GM18861 (cell line): Measurements from ENCODE around the gene ATRNL1.
A peak's percentile ranks its signal among the peaks of the same experiment; 100 is the strongest.
"Not testable (repeated sequence)": the region's sequence is repeated elsewhere in the genome, so short reads cannot be mapped to it uniquely, and the experiment has no call there.

ENCODE experiments used
- ATAC-seq: cut with Tn5 transposase; IDR thresholded peaks from one replicate; pipeline ENCODE4 v1.9.1; 2021; ENCODE audit not compliant: unreplicated experiment

Gene ATRNL1

GRCh38 chr10:115092258-115092554, 959 bp upstream of the ATRNL1 start:
- no peak for ATAC-seq

GRCh38 chr10:115092555-115093285, 445 bp upstream of the ATRNL1 start:
- ATAC-seq, result peak; percentile 50

- ATAC-seq, result peak; percentile 32
Measured at GRCh38 chr10:115093776-115094408, 727 bp downstream of the ATRNL1 start.

- no peak for ATAC-seq
Measured at GRCh38 chr10:115094416-115095140, 1.4 kb downstream of the ATRNL1 start.

GRCh38 chr10:115095758-115096157, 2.6 kb downstream of the ATRNL1 start:
- no peak for ATAC-seq

GRCh38 chr10:115103700-115104099, 10.5 kb downstream of the ATRNL1 start:
- no peak for ATAC-seq

GRCh38 chr10:115105411-115105810, 12.2 kb downstream of the ATRNL1 start:
- not testable (repeated sequence) for ATAC-seq

GRCh38 chr10:115107830-115108229, 14.7 kb downstream of the ATRNL1 start:
- ATAC-seq, result no peak

GRCh38 chr10:115117301-115117700, 24.1 kb downstream of the ATRNL1 start:
- no peak for ATAC-seq

- no peak for ATAC-seq
Measured at GRCh38 chr10:115118346-115118745, 25.2 kb downstream of the ATRNL1 start.

GRCh38 chr10:115125505-115125904, 32.3 kb downstream of the ATRNL1 start:
- no peak for ATAC-seq

GRCh38 chr10:115129752-115130151, 36.6 kb downstream of the ATRNL1 start:
- no peak for ATAC-seq

- no peak for ATAC-seq
Measured at GRCh38 chr10:115136616-115137015, 43.5 kb downstream of the ATRNL1 start.

GRCh38 chr10:115141254-115141653, 48.1 kb downstream of the ATRNL1 start:
- ATAC-seq, result no peak

- ATAC-seq, result no peak
Measured at GRCh38 chr10:115157357-115157756, 64.2 kb downstream of the ATRNL1 start.

- ATAC-seq, result no peak
Measured at GRCh38 chr10:115163129-115163528, 70.0 kb downstream of the ATRNL1 start.

GRCh38 chr10:115164220-115164619, 71.1 kb downstream of the ATRNL1 start:
- no peak for ATAC-seq

GRCh38 chr10:115167751-115168150, 74.6 kb downstream of the ATRNL1 start:
- no peak for ATAC-seq

GRCh38 chr10:115171392-115171960, 78.3 kb downstream of the ATRNL1 start:
- ATAC-seq, result no peak

GRCh38 chr10:115173915-115174443, 80.8 kb downstream of the ATRNL1 start:
- ATAC-seq, result no peak

GRCh38 chr10:115207276-115207675, 114.1 kb downstream of the ATRNL1 start:
- not testable (repeated sequence) for ATAC-seq

- peak; percentile 63 for ATAC-seq
Measured at GRCh38 chr10:115209133-115209532, 116.0 kb downstream of the ATRNL1 start.
